H1 (cell line): Measurements from ENCODE around the gene PALM. TPM values are rescaled to one million over a fixed set of nuclear protein-coding genes. Genes with fewer than 3 reads are reported as not detected.

Experiments
- CTCF ChIP-seq, 3 experiments: IDR thresholded peaks; 1 replicate in 2 of 3; 2 replicates in 1 of 3; pipeline versions ENCODE4 v1.5.1 to v1.6.1; 2011; ENCODE audit warnings: low read length in 3 of 3, mild to moderate bottlenecking in 3 of 3, inconsistent platforms in 2 of 3, low read depth in 1 of 3, moderate library complexity in 1 of 3; ENCODE audit not compliant: insufficient read depth in 1 of 3; ENCODE audit errors: control extremely low read depth in 1 of 3
- EP300 ChIP-seq, 2 experiments: IDR thresholded peaks; 1 replicate in 1 of 2; 2 replicates in 1 of 2; pipeline ENCODE4 v1.6.1; 2011 to 2012; ENCODE audit warnings: low read depth in 2 of 2, low read length in 2 of 2, mild to moderate bottlenecking in 2 of 2, borderline replicate concordance in 1 of 2, inconsistent platforms in 1 of 2, moderate library complexity in 1 of 2
- POU5F1 ChIP-seq: IDR thresholded peaks from 2 replicates; pipeline ENCODE4 v1.6.1; 2011; ENCODE audit warnings: low read depth, mild to moderate bottlenecking, low read length, moderate library complexity
- SIRT6 ChIP-seq: IDR thresholded peaks from one replicate; pipeline ENCODE4 v1.7.1; 2012; ENCODE audit warnings: low read length, inconsistent platforms
- SRF ChIP-seq: IDR thresholded peaks from 2 replicates; pipeline ENCODE4 v1.6.1; 2011; ENCODE audit warnings: mild to moderate bottlenecking, low read depth, low read length, moderate library complexity
- polyA plus RNA-seq, 7 experiments: library from polyadenylated mRNA; depleted of rRNA in 3 of 7; stranded (reverse) in 5 of 7; unstranded in 2 of 7; fragments of >200 nt in 5 of 7; fragments of 200-250 nt in 2 of 7; gene quantifications; 1 replicate in 5 of 7; 2 replicates in 1 of 7; 4 replicates in 1 of 7; pipeline versions ENCODE4 v1.2.1 to v1.2.3, GENCODE V29; 2011 to 2013; ENCODE audit warnings: missing spikeins in 2 of 7, mixed read lengths in 2 of 7
- total RNA-seq: library from RNA; stranded (reverse); fragmentation: NEBNext Ultra II Directional; extraction: Animal tissue kit (Norgen Biotek cat#: 25700); gene quantifications from 2 replicates; pipeline ENCODE4 v1.2.1, GENCODE V29; 2021
- TF ChIP-seq, protein P1 (sequence below): IDR thresholded peaks from 2 replicates; pipeline ENCODE4 v1.6.1; 2011; ENCODE audit warnings: low read depth, mild to moderate bottlenecking, low read length; ENCODE audit not compliant: insufficient read depth

PALM gene
- total and polyA plus RNA-seq, 2 of the 8 experiments (the other 6 are each of a cell fraction or from before 2014, with no cell fraction given): 5.7 to 16.5 TPM

DNA sequence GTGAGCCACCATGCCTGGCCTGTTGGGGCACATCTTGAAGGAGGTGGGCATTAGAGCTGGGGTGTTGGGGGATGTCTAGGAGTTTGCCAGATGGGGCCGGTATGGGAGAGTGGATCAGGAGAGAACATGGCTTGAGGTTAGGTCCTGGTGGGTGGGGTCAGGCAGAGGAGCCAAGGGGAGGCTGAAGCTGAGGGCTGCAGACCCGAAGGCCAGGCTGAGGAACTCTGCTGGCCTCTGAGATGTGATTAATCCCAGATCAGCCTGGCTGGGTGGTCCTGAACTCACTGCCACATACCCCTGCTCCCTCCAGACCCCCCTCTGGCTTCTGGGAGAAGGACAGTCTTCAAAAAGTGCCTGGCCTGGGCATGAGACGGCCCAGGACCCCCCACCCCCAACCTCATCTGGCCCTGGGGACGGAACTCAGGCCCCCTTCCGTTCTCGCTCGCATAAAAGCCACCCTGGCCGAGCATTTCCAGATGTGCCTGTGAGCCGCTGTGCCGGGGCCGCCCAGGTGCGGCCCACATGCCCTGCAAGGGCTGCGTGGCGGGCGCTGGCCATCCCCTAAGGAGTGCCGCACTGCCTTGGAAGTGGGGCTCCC is 29.8 kb upstream of the PALM start (continued):
- TF ChIP-seq CTCF (IDR thresholded peaks at IDR 0.05; ENCODE audit: control extremely low read depth in 1 of 3, insufficient read depth in 1 of 3, low read depth in 1 of 3, low read length in 3 of 3) (no peak), SIRT6 (no peak), SRF (no peak), EP300 (IDR thresholded peaks at IDR 0.05; ENCODE audit: borderline replicate concordance in 1 of 2, low read depth in 2 of 2, low read length in 2 of 2) (no peak), POU5F1 (no peak)
- TF ChIP-seq, protein P1, sequence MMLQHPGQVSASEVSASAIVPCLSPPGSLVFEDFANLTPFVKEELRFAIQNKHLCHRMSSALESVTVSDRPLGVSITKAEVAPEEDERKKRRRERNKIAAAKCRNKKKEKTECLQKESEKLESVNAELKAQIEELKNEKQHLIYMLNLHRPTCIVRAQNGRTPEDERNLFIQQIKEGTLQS: no peak
